GM12864 (cell line): ENCODE data around the gene MRRF.

Source experiments
- DNase-seq: peaks from one replicate; pipeline ENCODE4 v3.0.0-alpha.2; 2011; ENCODE audit warnings: low read depth
- H3K4me3 ChIP-seq: 2 replicates; pipeline ENCODE4 v1.5.1; 2011; ENCODE audit warnings: mild to moderate bottlenecking, low read depth, low read length, control low read depth
- CTCF ChIP-seq: IDR thresholded peaks from 2 replicates; pipeline ENCODE4 v1.5.1; 2011; ENCODE audit warnings: low read depth, mild to moderate bottlenecking, moderate library complexity, low read length, control low read depth, inconsistent platforms; ENCODE audit errors: missing control alignments

Gene MRRF

GRCh38 chr9:122372856-122373845 is 108.5 kb downstream of the MRRF start:
- TF ChIP-seq CTCF = no peak
- no peak for DNase-seq
- no peak overlapping the region for H3K4me3 ChIP-seq

GRCh38 chr9:122374885-122375420 is 110.3 kb downstream of the MRRF start:
- DNase-seq = no peak
- TF ChIP-seq CTCF = no peak

GRCh38 chr9:122376796-122377195 is 112.1 kb downstream of the MRRF start:
- DNase-seq = no peak
- no peak for TF ChIP-seq CTCF
- no peak overlapping the region for H3K4me3 ChIP-seq

More at GRCh38 chr9:122374885-122375420, 110.3 kb downstream of the MRRF start:
- no peak overlapping the region for H3K4me3 ChIP-seq

GRCh38 chr9:122377241-122378164 is 112.8 kb downstream of the MRRF start:
- TF ChIP-seq CTCF = no peak
- no peak overlapping the region for H3K4me3 ChIP-seq
- DNase-seq = no peak

GRCh38 chr9:122378236-122378635 is 113.6 kb downstream of the MRRF start:
- no peak for TF ChIP-seq CTCF
- no peak for DNase-seq
- no peak overlapping the region for H3K4me3 ChIP-seq

GRCh38 chr9:122379340-122379739 is 114.7 kb downstream of the MRRF start:
- no peak for DNase-seq
- no peak overlapping the region for H3K4me3 ChIP-seq
- TF ChIP-seq CTCF = peak; percentile 50
